ENCODE data around the gene CATSPERZ.

GRCh38 chr11:64305075-64305690 is 5.0 kb downstream of the CATSPERZ start, which contains the start of gene ESRRA:
- TF ChIP-seq CTCF (IDR thresholded peaks at IDR 0.05) (no peak), ZFX (IDR thresholded peaks at IDR 0.05; ENCODE audit: borderline replicate concordance) (no peak)

All from 22Rv1 (cell line).